ENCODE measurements around the gene WDR64. TPM values are rescaled to one million over a fixed set of nuclear protein-coding genes. Genes with fewer than 3 reads are reported as not detected.
"Not testable (repeated sequence)": the region's sequence is repeated elsewhere in the genome, so short reads cannot be mapped to it uniquely, and the experiment has no call there.

WDR64 gene
- total RNA-seq, 5 donors from 2014 or later (not counting 1 experiment from before 2014, with no cell fraction given), result 0.13 to 0.48 (median 0.26) TPM; not detected in 1

- no peak overlapping the region for H3K27ac Mint-ChIP-seq
- ChIA-PET CTCF (no interaction called here), POLR2A (interaction anchor here in 1 of 2 donors (0.6 kb wide), 1 partner anchor 17 kb away, joined by 5 read pairs; no protein-coding TSS in a partner anchor)
- no peaks in the 10 kb centered on the region for H3K9me3 ChIP-seq
- no peaks in the 10 kb centered on the region for H3K4me1 ChIP-seq (ENCODE audit: control insufficient read depth in 1 of 2, extremely low read depth in 1 of 2, insufficient read depth in 2 of 2, low read length in 2 of 2)
- no peak overlapping the region for H3K4me3 ChIP-seq (ENCODE audit: control insufficient read depth in 1 of 2, extremely low read depth in 1 of 2, low read length in 1 of 2)
- DNase-seq (no peak), ATAC-seq (replicated peaks in 1 of 4) (no peak)
- H3K27me3 ChIP-seq (replicated peaks in 1 of 2; ENCODE audit: control insufficient read depth in 2 of 2, extremely low read depth in 1 of 2, insufficient read depth in 2 of 2, low read length in 1 of 2), result peaks cover 0 to 2% of the 10 kb centered on the region in 2 experiments
- no peak overlapping the region for H3K27ac ChIP-seq (ENCODE audit: low read length)
- no peaks in the 10 kb centered on the region for H3K36me3 Mint-ChIP-seq
- H3K4me1 Mint-ChIP-seq, result no peaks in the 10 kb centered on the region
- WGBS (ENCODE audit: insufficient coverage), result 100% methylated on average over 2 of the region's 4 CpGs
- H3K36me3 ChIP-seq (ENCODE audit: control insufficient read depth in 2 of 2, extremely low read depth in 1 of 2, insufficient read depth in 1 of 2, low read length in 1 of 2), result no peaks in the 10 kb centered on the region
- H3K9me3 Mint-ChIP-seq, result no peaks in the 10 kb centered on the region
- peaks cover 0 to 5% of the 10 kb centered on the region in 2 donors for H3K27me3 Mint-ChIP-seq
- no peak overlapping the region for H3K4me3 Mint-ChIP-seq
Measured at GRCh38 chr1:241821363-241821762, 169.3 kb downstream of the WDR64 start.

GRCh38 chr1:241822846-241823245 lies 170.8 kb downstream of the WDR64 start:
- DNase-seq (no peak), ATAC-seq (replicated peaks in 1 of 4) (no peak)
- no peaks in the 10 kb centered on the region for H3K4me1 Mint-ChIP-seq
- Histone ChIP-seq H3K4me3 (ENCODE audit: control insufficient read depth in 1 of 2, extremely low read depth in 1 of 2, low read length in 1 of 2) (no peak overlapping the region), H3K27me3 (replicated peaks in 1 of 2; ENCODE audit: control insufficient read depth in 2 of 2, extremely low read depth in 1 of 2, insufficient read depth in 2 of 2, low read length in 1 of 2) (peaks cover 0 to 4% of the 10 kb centered on the region in 2 experiments), H3K4me1 (ENCODE audit: control insufficient read depth in 1 of 2, extremely low read depth in 1 of 2, insufficient read depth in 2 of 2, low read length in 2 of 2) (no peaks in the 10 kb centered on the region), H3K27ac (ENCODE audit: low read length) (no peak overlapping the region), H3K36me3 (ENCODE audit: control insufficient read depth in 2 of 2, extremely low read depth in 1 of 2, insufficient read depth in 1 of 2, low read length in 1 of 2) (no peaks in the 10 kb centered on the region), H3K9me3 (no peaks in the 10 kb centered on the region)
- H3K27me3 Mint-ChIP-seq, result peaks cover 0 to 5% of the 10 kb centered on the region in 2 donors
- ChIA-PET CTCF (no interaction called here), POLR2A (no interaction called here)
- H3K27ac Mint-ChIP-seq, result no peak overlapping the region
- H3K9me3 Mint-ChIP-seq, result no peaks in the 10 kb centered on the region
- no peaks in the 10 kb centered on the region for H3K36me3 Mint-ChIP-seq
- no peak overlapping the region for H3K4me3 Mint-ChIP-seq

GRCh38 chr1:241823925-241824324 lies 171.8 kb downstream of the WDR64 start:
- POLR2A ChIA-PET, result interaction anchor here in 1 of 2 donors (0.6 kb wide), 1 partner anchor 9 kb away, joined by 3 read pairs; no protein-coding TSS in a partner anchor

GRCh38 chr1:241825581-241825980 lies 173.5 kb downstream of the WDR64 start:
- H3K27me3 Mint-ChIP-seq, result peaks cover 0 to 8% of the 10 kb centered on the region in 2 donors
- no peak overlapping the region for H3K4me3 ChIP-seq (ENCODE audit: control insufficient read depth in 1 of 2, extremely low read depth in 1 of 2, low read length in 1 of 2)
- no peaks in the 10 kb centered on the region for H3K4me1 ChIP-seq (ENCODE audit: control insufficient read depth in 1 of 2, extremely low read depth in 1 of 2, insufficient read depth in 2 of 2, low read length in 2 of 2)
- no peak overlapping the region for H3K4me3 Mint-ChIP-seq
- peaks cover 0 to 4% of the 10 kb centered on the region in 2 experiments for H3K27me3 ChIP-seq (replicated peaks in 1 of 2; ENCODE audit: control insufficient read depth in 2 of 2, extremely low read depth in 1 of 2, insufficient read depth in 2 of 2, low read length in 1 of 2)
- no peak overlapping the region for H3K27ac ChIP-seq (ENCODE audit: low read length)
- ATAC-seq (replicated peaks in 1 of 4), result no peak
- DNase-seq, result no peak
- H3K36me3 ChIP-seq (ENCODE audit: control insufficient read depth in 2 of 2, extremely low read depth in 1 of 2, insufficient read depth in 1 of 2, low read length in 1 of 2), result no peaks in the 10 kb centered on the region
- H3K9me3 Mint-ChIP-seq, result no peaks in the 10 kb centered on the region
- no peaks in the 10 kb centered on the region for H3K4me1 Mint-ChIP-seq
- ChIA-PET CTCF (interaction anchor here in 1 of 2 donors (0.7 kb wide), 2 partner anchors 9 to 76 kb away, joined by 4 to 5 read pairs; no protein-coding TSS in a partner anchor), POLR2A (no interaction called here)
- no peaks in the 10 kb centered on the region for H3K9me3 ChIP-seq
- no peaks in the 10 kb centered on the region for H3K36me3 Mint-ChIP-seq
- no peak overlapping the region for H3K27ac Mint-ChIP-seq

More at GRCh38 chr1:241823925-241824324, 171.8 kb downstream of the WDR64 start:
- no peak overlapping the region for H3K4me3 ChIP-seq (ENCODE audit: control insufficient read depth in 1 of 2, extremely low read depth in 1 of 2, low read length in 1 of 2)
- Mint-ChIP-seq H3K4me3 (no peak overlapping the region), H3K9me3 (no peaks in the 10 kb centered on the region), H3K27ac (no peak overlapping the region), H3K27me3 (peaks cover 0 to 6% of the 10 kb centered on the region in 2 donors), H3K4me1 (no peaks in the 10 kb centered on the region), H3K36me3 (no peaks in the 10 kb centered on the region)
- CTCF ChIA-PET, result interaction anchor here in 1 of 2 donors (0.5 kb wide), 1 partner anchor 171 kb away, joined by 4 read pairs; no protein-coding TSS in a partner anchor
- peaks cover 0 to 4% of the 10 kb centered on the region in 2 experiments for H3K27me3 ChIP-seq (replicated peaks in 1 of 2; ENCODE audit: control insufficient read depth in 2 of 2, extremely low read depth in 1 of 2, insufficient read depth in 2 of 2, low read length in 1 of 2)
- no peaks in the 10 kb centered on the region for H3K4me1 ChIP-seq (ENCODE audit: control insufficient read depth in 1 of 2, extremely low read depth in 1 of 2, insufficient read depth in 2 of 2, low read length in 2 of 2)
- H3K27ac ChIP-seq (ENCODE audit: low read length), result no peak overlapping the region
- ATAC-seq (replicated peaks in 1 of 4), result no peak
- no CpG with 5 or more reads among the region's 1 CpG for WGBS (ENCODE audit: insufficient coverage)
- no peak for DNase-seq
- no peaks in the 10 kb centered on the region for H3K36me3 ChIP-seq (ENCODE audit: control insufficient read depth in 2 of 2, extremely low read depth in 1 of 2, insufficient read depth in 1 of 2, low read length in 1 of 2)
- H3K9me3 ChIP-seq, result no peaks in the 10 kb centered on the region

GRCh38 chr1:241826613-241827012 lies 174.5 kb downstream of the WDR64 start:
- H3K36me3 ChIP-seq (ENCODE audit: control insufficient read depth in 2 of 2, extremely low read depth in 1 of 2, insufficient read depth in 1 of 2, low read length in 1 of 2); H3K27me3 ChIP-seq (replicated peaks in 1 of 2; ENCODE audit: control insufficient read depth in 2 of 2, extremely low read depth in 1 of 2, insufficient read depth in 2 of 2, low read length in 1 of 2); POLR2A ChIA-PET; H3K9me3 ChIP-seq; H3K27ac ChIP-seq (ENCODE audit: low read length); H3K4me1 ChIP-seq (ENCODE audit: control insufficient read depth in 1 of 2, extremely low read depth in 1 of 2, insufficient read depth in 2 of 2, low read length in 2 of 2); H3K27ac Mint-ChIP-seq; DNase-seq; H3K36me3 Mint-ChIP-seq; H3K4me3 Mint-ChIP-seq; ATAC-seq (replicated peaks in 1 of 4); H3K4me3 ChIP-seq (ENCODE audit: control insufficient read depth in 1 of 2, extremely low read depth in 1 of 2, low read length in 1 of 2); CTCF ChIA-PET; H3K9me3 Mint-ChIP-seq; H3K4me1 Mint-ChIP-seq: not testable (repeated sequence)
- H3K27me3 Mint-ChIP-seq, result peaks cover 0 to 13% of the 10 kb centered on the region in 2 donors
- WGBS (ENCODE audit: insufficient coverage), result no CpG with 5 or more reads among the region's 9 CpGs

GRCh38 chr1:241827264-241827663 lies 175.2 kb downstream of the WDR64 start:
- Histone ChIP-seq H3K27ac (ENCODE audit: low read length) (no peak overlapping the region), H3K27me3 (replicated peaks in 1 of 2; ENCODE audit: control insufficient read depth in 2 of 2, extremely low read depth in 1 of 2, insufficient read depth in 2 of 2, low read length in 1 of 2) (peaks cover 2 to 4% of the 10 kb centered on the region in 2 experiments), H3K4me1 (ENCODE audit: control insufficient read depth in 1 of 2, extremely low read depth in 1 of 2, insufficient read depth in 2 of 2, low read length in 2 of 2) (no peaks in the 10 kb centered on the region), H3K9me3 (no peaks in the 10 kb centered on the region), H3K36me3 (ENCODE audit: control insufficient read depth in 2 of 2, extremely low read depth in 1 of 2, insufficient read depth in 1 of 2, low read length in 1 of 2) (no peaks in the 10 kb centered on the region), H3K4me3 (ENCODE audit: control insufficient read depth in 1 of 2, extremely low read depth in 1 of 2, low read length in 1 of 2) (no peak overlapping the region)
- H3K36me3 Mint-ChIP-seq, result no peaks in the 10 kb centered on the region
- H3K27me3 Mint-ChIP-seq, result peaks cover 0 to 18% of the 10 kb centered on the region in 2 donors
- no peak for DNase-seq
- H3K27ac Mint-ChIP-seq, result no peak overlapping the region
- no peak overlapping the region for H3K4me3 Mint-ChIP-seq
- no peaks in the 10 kb centered on the region for H3K9me3 Mint-ChIP-seq
- 60% methylated on average over 1 of the region's 2 CpGs for WGBS (ENCODE audit: insufficient coverage)
- ChIA-PET CTCF (interaction anchor here in 1 of 2 donors (0.6 kb wide), 1 partner anchor 10 kb away, joined by 3 read pairs; no protein-coding TSS in a partner anchor), POLR2A (no interaction called here)
- H3K4me1 Mint-ChIP-seq, result no peaks in the 10 kb centered on the region
- no peak for ATAC-seq (replicated peaks in 1 of 4)

Data from T-cell (primary cell).